SK-N-SH (cell line): ENCODE results near the gene PRSS56. TPM values are rescaled to one million over a fixed set of nuclear protein-coding genes. Genes with fewer than 3 reads are reported as not detected.

Experiments
- CTCF ChIA-PET: fragments of 300-600, 350-600 bp; formaldehyde crosslinking; extraction: SDS; loops from one replicate; lab custom pipeline; 2021; lab: Yijun Ruan, JAX
- POLR2A ChIA-PET: fragments of 350-600 bp; sonication (Branson Sonifier 250); formaldehyde crosslinking; extraction: SDS; loops from one replicate; lab custom pipeline; 2020; ENCODE audit warnings: antibody characterized with exemption, inconsistent platforms; lab: Yijun Ruan, JAX
- DNase-seq: peaks from one replicate; pipeline ENCODE4 v3.0.0; 2012
- H2AFZ ChIP-seq: fragments of 200-600 bp; sonication (generic); 2 replicates; pipeline ENCODE4 v1.8.1; 2016; ENCODE audit warnings: antibody characterized with exemption, mild to moderate bottlenecking, low read depth
- H3F3A ChIP-seq: fragments of 200-600 bp; sonication (generic); replicated peaks from 2 replicates; pipeline ENCODE3; 2016; ENCODE audit warnings: antibody characterized with exemption, mild to moderate bottlenecking; ENCODE audit not compliant: insufficient read depth
- H3K27ac ChIP-seq, 2 experiments: fragments of 200-500 bp in 1 of 2; fragments of 200-600 bp in 1 of 2; sonication (Bioruptor generic) in 1 of 2; sonication (generic), shearing (Covaris generic) in 1 of 2; 2 replicates each; pipeline versions ENCODE4 v1.5.1 to v1.6.1; 2014 to 2016; ENCODE audit warnings: low read depth in 2 of 2, inconsistent platforms in 1 of 2, low read length in 1 of 2, mild to moderate bottlenecking in 1 of 2, mixed read lengths in 1 of 2
- H3K27me3 ChIP-seq: fragments of 200-600 bp; sonication (generic), shearing (Covaris generic); 2 replicates; pipeline ENCODE4 v1.6.1; 2016; ENCODE audit warnings: mixed run types; ENCODE audit not compliant: insufficient read depth
- H3K36me3 ChIP-seq, 2 experiments: fragments of 200-500 bp in 1 of 2; fragments of 200-600 bp in 1 of 2; sonication (Bioruptor generic) in 1 of 2; sonication (generic) in 1 of 2; replicated peaks in 1 of 2; 2 replicates each; pipeline versions ENCODE3 to v1.5.1; 2014 to 2016; ENCODE audit warnings: low read length in 1 of 2, mild to moderate bottlenecking in 1 of 2; ENCODE audit not compliant: insufficient read depth in 2 of 2, control insufficient read depth in 1 of 2
- H3K4me1 ChIP-seq, 2 experiments: fragments of 200-500 bp in 1 of 2; fragments of 200-600 bp in 1 of 2; sonication (Bioruptor generic) in 1 of 2; sonication (generic), shearing (Covaris generic) in 1 of 2; 2 replicates each; pipeline versions ENCODE4 v1.5.1 to v1.6.1; 2014 to 2016; ENCODE audit warnings: low read depth in 1 of 2, low read length in 1 of 2, mixed run types in 1 of 2; ENCODE audit not compliant: insufficient read depth in 2 of 2, control insufficient read depth in 1 of 2
- H3K4me2 ChIP-seq: fragments of 200-600 bp; sonication (generic), shearing (Covaris generic); 2 replicates; pipeline ENCODE4 v1.6.1; 2017; ENCODE audit warnings: mixed run types
- H3K4me3 ChIP-seq, 2 experiments: fragments of 200-500 bp in 1 of 2; fragments of 200-600 bp in 1 of 2; sonication (Bioruptor generic) in 1 of 2; sonication (generic), shearing (Covaris generic) in 1 of 2; 2 replicates each; pipeline versions ENCODE4 v1.5.1 to v1.8.1; 2014 to 2016; ENCODE audit warnings: low read depth in 2 of 2, inconsistent platforms in 1 of 2, low read length in 1 of 2, mild to moderate bottlenecking in 1 of 2, mixed read lengths in 1 of 2, moderate library complexity in 1 of 2
- H3K79me2 ChIP-seq: fragments of 200-600 bp; sonication (generic); 2 replicates; pipeline ENCODE4 v1.8.1; 2017; ENCODE audit warnings: mild to moderate bottlenecking; ENCODE audit not compliant: insufficient read depth
- H3K9ac ChIP-seq: fragments of 200-600 bp; sonication (generic); 2 replicates; pipeline ENCODE4 v1.6.1; 2017; ENCODE audit warnings: mixed run types
- H3K9me2 ChIP-seq: fragments of 200-600 bp; sonication (generic); 2 replicates; pipeline ENCODE4 v1.6.1; 2017; ENCODE audit warnings: mixed run types
- H3K9me3 ChIP-seq: fragments of 200-600 bp; sonication (generic); 2 replicates; pipeline ENCODE4 v1.6.1; 2017; ENCODE audit warnings: mixed run types, mild to moderate bottlenecking, moderate library complexity
- H4K20me1 ChIP-seq: fragments of 200-600 bp; sonication (generic); 2 replicates; pipeline ENCODE4 v1.6.1; 2017; ENCODE audit warnings: mild to moderate bottlenecking, mixed run types; ENCODE audit not compliant: insufficient read depth
- CHD2 ChIP-seq: fragments of 150-350 bp; IDR thresholded peaks from 2 replicates; pipeline ENCODE4 v1.6.1; 2018; ENCODE audit warnings: low read length; ENCODE audit not compliant: partially characterized antibody
- EP300 ChIP-seq, 2 experiments: IDR thresholded peaks; 2 replicates each; pipeline versions ENCODE4 v1.4.0 to v1.6.1; 2012; ENCODE audit warnings: borderline replicate concordance in 1 of 2, low read depth in 1 of 2, low read length in 1 of 2
- FOXJ3 ChIP-seq: sonication (generic); formaldehyde crosslinking; IDR thresholded peaks from 2 replicates; pipeline ENCODE4 v1.5.1; 2020; ENCODE audit warnings: mild to moderate bottlenecking, missing genetic modification reagents
- FOXM1 ChIP-seq: IDR thresholded peaks from 2 replicates; pipeline ENCODE4 v1.4.0; 2012; ENCODE audit warnings: low read depth, mild to moderate bottlenecking
- GABPA ChIP-seq: IDR thresholded peaks from 2 replicates; pipeline ENCODE4 v1.4.0; 2012; ENCODE audit warnings: low read depth, mild to moderate bottlenecking
- MEF2A ChIP-seq: IDR thresholded peaks from 2 replicates; pipeline ENCODE4 v1.4.0; 2012; ENCODE audit warnings: low read depth, borderline replicate concordance
- MXI1 ChIP-seq: IDR thresholded peaks from 2 replicates; pipeline ENCODE4 v1.6.1; 2012; ENCODE audit warnings: mild to moderate bottlenecking, low read depth, low read length, improper control_type of control experiment
- NFIC ChIP-seq: IDR thresholded peaks from 2 replicates; pipeline ENCODE4 v1.4.0; 2012; ENCODE audit warnings: borderline replicate concordance
- POLR2AphosphoS5 ChIP-seq: IDR thresholded peaks from 2 replicates; pipeline ENCODE4 v1.6.1; 2012; ENCODE audit warnings: low read depth, low read length
- RCOR1 ChIP-seq: fragments of 150-350 bp; IDR thresholded peaks from 2 replicates; pipeline ENCODE4 v1.6.1; 2017; ENCODE audit warnings: antibody characterized with exemption, low read length
- RFX5 ChIP-seq: IDR thresholded peaks from 2 replicates; pipeline ENCODE4 v1.6.1; 2012; ENCODE audit warnings: mild to moderate bottlenecking, improper control_type of control experiment, low read length
- SIN3A ChIP-seq: IDR thresholded peaks from 2 replicates; pipeline ENCODE4 v1.6.1; 2012; ENCODE audit warnings: low read depth, mild to moderate bottlenecking, low read length, moderate library complexity, borderline replicate concordance
- TAF1 ChIP-seq: IDR thresholded peaks from 2 replicates; pipeline ENCODE4 v1.6.1; 2012; ENCODE audit warnings: low read depth, mild to moderate bottlenecking, low read length, moderate library complexity, borderline replicate concordance
- TCF12 ChIP-seq: IDR thresholded peaks from 2 replicates; pipeline ENCODE4 v1.4.0; 2012
- YY1 ChIP-seq: IDR thresholded peaks from 2 replicates; pipeline ENCODE4 v1.4.0; 2012; ENCODE audit warnings: low read depth, mild to moderate bottlenecking
- WGBS: methylation state at CpG from one replicate; pipeline ENCODE4 v1.1.6; 2017; ENCODE audit warnings: low lambda C conversion rate; 5-methylcytosine and 5-hydroxymethylcytosine counted together
- polyA plus RNA-seq, 3 experiments: library from polyadenylated mRNA; depleted of rRNA; stranded (reverse); fragments of >200 nt; gene quantifications; 2 replicates each; pipeline ENCODE4 v1.2.3, GENCODE V29; 2012
- TF ChIP-seq, protein P1 (sequence below): IDR thresholded peaks from 2 replicates; pipeline ENCODE4 v1.6.1; 2012; ENCODE audit warnings: mild to moderate bottlenecking, low read depth, low read length, moderate library complexity
- TF ChIP-seq, protein P2 (sequence below): IDR thresholded peaks from 2 replicates; pipeline ENCODE4 v1.4.0; 2012; ENCODE audit warnings: low read depth, borderline replicate concordance
- TF ChIP-seq, protein P3 (sequence below): IDR thresholded peaks from 2 replicates; pipeline ENCODE4 v1.4.0; 2012; ENCODE audit warnings: low read depth

PRSS56 gene
- polyA plus RNA-seq, 1 of the 3 experiments (the other 2 are of a cell fraction) = not detected

DNA sequence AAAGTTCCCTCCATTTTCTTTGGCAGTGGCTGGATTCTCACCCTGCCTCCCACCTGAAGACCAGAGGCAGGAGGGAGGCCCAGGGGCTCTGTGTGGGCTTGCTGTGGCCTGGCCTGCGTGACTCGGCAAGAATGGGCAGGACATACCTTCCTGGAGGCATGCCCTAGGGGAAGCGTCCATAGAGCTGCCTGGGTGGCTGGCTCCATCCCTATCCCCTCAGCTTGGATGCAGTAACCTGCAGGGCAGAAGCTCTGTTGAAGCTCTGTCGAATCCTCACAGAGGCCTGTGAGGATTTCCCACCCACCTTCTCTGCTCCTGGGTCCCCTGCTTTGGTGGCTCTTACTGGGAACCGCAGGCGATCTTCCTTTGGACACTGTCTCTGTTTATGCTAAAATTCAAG lies 1.3 kb upstream of the PRSS56 start:
- Histone ChIP-seq H3K27ac (no peak overlapping the region), H3K9me3 (no peaks in the 10 kb centered on the region), H3K9me2 (no peaks in the 10 kb centered on the region), H3K9ac (no peak overlapping the region), H3K4me3 (no peak overlapping the region), H4K20me1 (no peaks in the 10 kb centered on the region), H3K36me3 (no peaks in the 10 kb centered on the region), H3K79me2 (no peaks in the 10 kb centered on the region), H3K27me3 (peaks cover 23% of the 10 kb centered on the region), H2AFZ (no peak overlapping the region), H3K4me2 (no peak overlapping the region), H3K4me1 (peaks cover 0 to 11% of the 10 kb centered on the region in 2 experiments; a peak in 1 of 4 replicates), H3F3A (no peaks in the 10 kb centered on the region)
- CTCF ChIA-PET = interaction anchor here (0.9 to 9.7 kb wide), 5 partner anchors 42 to 618 kb away, joined by 3 to 196 read pairs (median 6); no protein-coding TSS in a partner anchor
- TF ChIP-seq MEF2A (no peak), EP300 (IDR thresholded peaks at IDR 0.05; ENCODE audit: borderline replicate concordance in 1 of 2, low read depth in 1 of 2, low read length in 1 of 2) (no peak), FOXM1 (no peak), YY1 (no peak), CHD2 (no peak), NFIC (no peak), GABPA (no peak)
- TF ChIP-seq, protein P1, sequence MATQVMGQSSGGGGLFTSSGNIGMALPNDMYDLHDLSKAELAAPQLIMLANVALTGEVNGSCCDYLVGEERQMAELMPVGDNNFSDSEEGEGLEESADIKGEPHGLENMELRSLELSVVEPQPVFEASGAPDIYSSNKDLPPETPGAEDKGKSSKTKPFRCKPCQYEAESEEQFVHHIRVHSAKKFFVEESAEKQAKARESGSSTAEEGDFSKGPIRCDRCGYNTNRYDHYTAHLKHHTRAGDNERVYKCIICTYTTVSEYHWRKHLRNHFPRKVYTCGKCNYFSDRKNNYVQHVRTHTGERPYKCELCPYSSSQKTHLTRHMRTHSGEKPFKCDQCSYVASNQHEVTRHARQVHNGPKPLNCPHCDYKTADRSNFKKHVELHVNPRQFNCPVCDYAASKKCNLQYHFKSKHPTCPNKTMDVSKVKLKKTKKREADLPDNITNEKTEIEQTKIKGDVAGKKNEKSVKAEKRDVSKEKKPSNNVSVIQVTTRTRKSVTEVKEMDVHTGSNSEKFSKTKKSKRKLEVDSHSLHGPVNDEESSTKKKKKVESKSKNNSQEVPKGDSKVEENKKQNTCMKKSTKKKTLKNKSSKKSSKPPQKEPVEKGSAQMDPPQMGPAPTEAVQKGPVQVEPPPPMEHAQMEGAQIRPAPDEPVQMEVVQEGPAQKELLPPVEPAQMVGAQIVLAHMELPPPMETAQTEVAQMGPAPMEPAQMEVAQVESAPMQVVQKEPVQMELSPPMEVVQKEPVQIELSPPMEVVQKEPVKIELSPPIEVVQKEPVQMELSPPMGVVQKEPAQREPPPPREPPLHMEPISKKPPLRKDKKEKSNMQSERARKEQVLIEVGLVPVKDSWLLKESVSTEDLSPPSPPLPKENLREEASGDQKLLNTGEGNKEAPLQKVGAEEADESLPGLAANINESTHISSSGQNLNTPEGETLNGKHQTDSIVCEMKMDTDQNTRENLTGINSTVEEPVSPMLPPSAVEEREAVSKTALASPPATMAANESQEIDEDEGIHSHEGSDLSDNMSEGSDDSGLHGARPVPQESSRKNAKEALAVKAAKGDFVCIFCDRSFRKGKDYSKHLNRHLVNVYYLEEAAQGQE = no peak
- no peak for DNase-seq
- WGBS = 63% methylated on average over 4 of the region's 6 CpGs
- POLR2A ChIA-PET = no interaction called here

DNA sequence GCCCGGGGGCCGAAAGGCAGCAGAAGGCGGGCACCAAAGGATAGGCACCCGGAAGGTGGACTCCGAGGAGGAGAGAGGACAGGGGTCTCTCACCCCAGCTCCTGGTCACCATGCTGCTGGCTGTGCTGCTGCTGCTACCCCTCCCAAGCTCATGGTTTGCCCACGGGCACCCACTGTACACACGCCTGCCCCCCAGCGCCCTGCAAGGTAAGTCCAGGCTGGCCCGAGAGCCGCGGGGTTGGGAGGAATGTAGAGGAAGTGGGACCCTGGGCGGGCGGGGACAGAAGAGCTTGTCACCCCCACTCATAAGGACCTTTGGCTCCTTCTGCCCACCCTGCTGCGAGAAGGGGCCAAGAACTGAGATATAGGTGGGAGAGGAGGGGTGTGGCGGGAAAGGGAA lies 301 bp downstream of the PRSS56 start:
- H3K9ac ChIP-seq = no peak overlapping the region
- H3K27me3 ChIP-seq = peaks cover 29% of the 10 kb centered on the region
- no peak overlapping the region for H3K27ac ChIP-seq
- DNase-seq = no peak
- ChIA-PET CTCF (interaction anchor here (1.1 to 9.7 kb wide), 14 partner anchors 9 to 595 kb away, joined by 3 to 196 read pairs (median 28); no protein-coding TSS in a partner anchor), POLR2A (no interaction called here)
- no peaks in the 10 kb centered on the region for H4K20me1 ChIP-seq
- WGBS = 63% methylated on average over 15 of the region's 15 CpGs
- no peaks in the 10 kb centered on the region for H3K36me3 ChIP-seq
- peaks cover 0 to 21% of the 10 kb centered on the region in 2 experiments; a peak in 1 of 4 replicates for H3K4me1 ChIP-seq
- H3K4me2 ChIP-seq = no peak overlapping the region
- no peaks in the 10 kb centered on the region for H3K79me2 ChIP-seq
- H3F3A ChIP-seq = no peaks in the 10 kb centered on the region
- no peaks in the 10 kb centered on the region for H3K9me2 ChIP-seq
- H3K9me3 ChIP-seq = no peaks in the 10 kb centered on the region
- no peak overlapping the region for H2AFZ ChIP-seq
- H3K4me3 ChIP-seq = no peak overlapping the region
- TF ChIP-seq GABPA (no peak), MXI1 (no peak), POLR2AphosphoS5 (no peak), RFX5 (no peak), FOXM1 (no peak), TCF12 (no peak), TAF1 (no peak), RCOR1 (no peak), FOXJ3 (no peak), SIN3A (no peak)
- TF ChIP-seq, protein P2, sequence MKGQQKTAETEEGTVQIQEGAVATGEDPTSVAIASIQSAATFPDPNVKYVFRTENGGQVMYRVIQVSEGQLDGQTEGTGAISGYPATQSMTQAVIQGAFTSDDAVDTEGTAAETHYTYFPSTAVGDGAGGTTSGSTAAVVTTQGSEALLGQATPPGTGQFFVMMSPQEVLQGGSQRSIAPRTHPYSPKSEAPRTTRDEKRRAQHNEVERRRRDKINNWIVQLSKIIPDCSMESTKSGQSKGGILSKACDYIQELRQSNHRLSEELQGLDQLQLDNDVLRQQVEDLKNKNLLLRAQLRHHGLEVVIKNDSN = no peak
- TF ChIP-seq, protein P3, sequence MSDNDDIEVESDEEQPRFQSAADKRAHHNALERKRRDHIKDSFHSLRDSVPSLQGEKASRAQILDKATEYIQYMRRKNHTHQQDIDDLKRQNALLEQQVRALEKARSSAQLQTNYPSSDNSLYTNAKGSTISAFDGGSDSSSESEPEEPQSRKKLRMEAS = no peak
- TF ChIP-seq, protein P1 = no peak
